ENCODE measurements around the gene DMC1.

DMC1 gene

DNA sequence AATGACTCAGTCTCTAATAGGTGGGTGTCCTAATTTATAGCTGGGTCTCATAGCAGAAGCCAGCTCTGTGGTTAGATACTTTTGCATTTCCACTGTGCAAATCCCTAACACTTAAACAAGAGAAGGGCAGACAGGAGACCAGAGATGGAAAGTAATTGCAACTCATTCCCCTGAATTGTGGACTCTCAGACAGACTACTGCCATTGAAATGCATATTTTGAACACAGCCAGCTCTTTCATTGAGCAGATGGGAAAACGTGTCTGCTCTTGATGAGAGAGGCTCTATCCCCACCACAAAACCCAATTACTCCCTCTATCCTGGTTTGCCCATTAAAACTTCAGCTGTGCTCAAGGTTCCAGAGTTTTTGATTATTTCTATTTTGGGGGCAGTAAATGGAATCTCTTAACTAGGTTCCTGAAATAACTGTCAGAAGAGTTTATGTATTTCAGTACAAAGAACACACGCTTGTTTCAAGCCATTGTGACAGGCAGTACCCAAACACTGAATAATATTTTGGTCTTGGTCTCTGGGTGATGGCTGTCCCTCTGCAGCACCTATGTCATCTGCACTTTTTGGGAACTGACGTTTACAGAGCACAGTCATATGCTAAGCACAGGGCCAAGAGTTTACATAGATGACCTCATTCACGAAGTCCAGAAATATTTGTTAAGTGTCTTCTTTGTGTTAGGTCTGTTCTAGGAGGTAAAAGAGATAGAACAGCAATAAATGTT lies 44.5 kb upstream of the DMC1 start:
- no peak overlapping the region for H3K27ac ChIP-seq (replicated peaks; ENCODE audit: low read length)
- no CpG with 5 or more reads among the region's 4 CpGs for WGBS, 2 donors (ENCODE audit: extremely low coverage in 2 of 2, insufficient read length in 2 of 2, insufficient replicate concordance in 1 of 2)

DNA sequence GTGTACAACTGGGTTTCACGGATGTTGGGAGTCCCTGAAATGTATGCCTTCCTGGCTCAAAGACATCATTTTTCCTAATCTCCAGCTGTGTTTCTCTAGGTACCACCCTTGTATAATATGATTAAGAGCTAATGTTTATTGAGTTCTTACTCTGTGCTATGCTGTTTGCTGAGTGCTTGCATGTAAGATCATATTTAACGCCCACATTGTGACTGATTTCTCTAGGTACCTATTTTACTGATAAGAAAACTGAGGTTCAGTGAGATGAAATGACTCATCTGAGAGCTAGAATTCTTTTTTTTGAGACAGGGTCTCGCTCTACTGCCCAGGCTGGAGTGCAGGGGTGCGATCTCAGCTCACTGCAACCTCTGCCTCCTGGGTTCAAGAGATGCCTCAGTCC lies 43.6 kb upstream of the DMC1 start:
- H3K18ac ChIP-seq (ENCODE audit: low read length): no peak overlapping the region
- H3K23ac ChIP-seq (ENCODE audit: low read depth, low read length, poor library complexity): no peak overlapping the region
- H3K36me3 ChIP-seq (replicated peaks in 1 of 2; ENCODE audit: control insufficient read depth in 2 of 2, insufficient read depth in 2 of 2, low read length in 2 of 2): peaks cover 22 to 50% of the 10 kb centered on the region in 2 donors

More for the DNA sequence above, 44.5 kb upstream of the DMC1 start:
- no peak overlapping the region for H3K4me3 ChIP-seq (ENCODE audit: low read length in 2 of 2)
- H2AK5ac ChIP-seq (ENCODE audit: low read depth, low read length): no peak overlapping the region
- H3K14ac ChIP-seq (ENCODE audit: low read length): no peak overlapping the region
- no peaks in the 10 kb centered on the region for H3K27me3 ChIP-seq (ENCODE audit: control insufficient read depth in 3 of 3, insufficient read depth in 3 of 3, low read depth in 1 of 3, low read length in 3 of 3)
- H3K4me1 ChIP-seq (ENCODE audit: control insufficient read depth in 2 of 2, insufficient read depth in 1 of 2, low read depth in 1 of 2, low read length in 2 of 2): peaks cover 0 to 3% of the 10 kb centered on the region in 2 donors
- H2BK12ac ChIP-seq (ENCODE audit: low read length): no peak overlapping the region
- no peak overlapping the region for H2BK5ac ChIP-seq (ENCODE audit: low read length)
- H3K9me3 ChIP-seq (replicated peaks in 1 of 2; ENCODE audit: control insufficient read depth in 2 of 2, insufficient read depth in 1 of 2, low read depth in 1 of 2, low read length in 2 of 2): peaks cover 3 to 13% of the 10 kb centered on the region in 2 donors
- H3K18ac ChIP-seq (ENCODE audit: low read length): no peak overlapping the region
- peaks cover 27 to 59% of the 10 kb centered on the region in 2 donors for H3K36me3 ChIP-seq (replicated peaks in 1 of 2; ENCODE audit: control insufficient read depth in 2 of 2, insufficient read depth in 2 of 2, low read length in 2 of 2)
- no peak overlapping the region for H4K91ac ChIP-seq (ENCODE audit: low read depth, low read length, poor library complexity)
- H3K79me1 ChIP-seq (ENCODE audit: low read depth, low read length): no peaks in the 10 kb centered on the region
- H3K4ac ChIP-seq (ENCODE audit: low read length): no peak overlapping the region
- H3K4me2 ChIP-seq (ENCODE audit: insufficient read depth, low read length, poor library complexity, severe bottlenecking): no peak overlapping the region
- no peak overlapping the region for H2AFZ ChIP-seq (ENCODE audit: low read length)
- H3K9ac ChIP-seq (ENCODE audit: low read depth, low read length, poor library complexity): no peak overlapping the region
- H3K23ac ChIP-seq (ENCODE audit: low read depth, low read length, poor library complexity): no peak overlapping the region
- no peak overlapping the region for H4K8ac ChIP-seq (ENCODE audit: low read depth, low read length)
- no peak for DNase-seq (ENCODE audit: low spot score)
- H2BK120ac ChIP-seq (ENCODE audit: low read depth, low read length): no peak overlapping the region
- no peak overlapping the region for H2BK15ac ChIP-seq (ENCODE audit: low read length)

DNA sequence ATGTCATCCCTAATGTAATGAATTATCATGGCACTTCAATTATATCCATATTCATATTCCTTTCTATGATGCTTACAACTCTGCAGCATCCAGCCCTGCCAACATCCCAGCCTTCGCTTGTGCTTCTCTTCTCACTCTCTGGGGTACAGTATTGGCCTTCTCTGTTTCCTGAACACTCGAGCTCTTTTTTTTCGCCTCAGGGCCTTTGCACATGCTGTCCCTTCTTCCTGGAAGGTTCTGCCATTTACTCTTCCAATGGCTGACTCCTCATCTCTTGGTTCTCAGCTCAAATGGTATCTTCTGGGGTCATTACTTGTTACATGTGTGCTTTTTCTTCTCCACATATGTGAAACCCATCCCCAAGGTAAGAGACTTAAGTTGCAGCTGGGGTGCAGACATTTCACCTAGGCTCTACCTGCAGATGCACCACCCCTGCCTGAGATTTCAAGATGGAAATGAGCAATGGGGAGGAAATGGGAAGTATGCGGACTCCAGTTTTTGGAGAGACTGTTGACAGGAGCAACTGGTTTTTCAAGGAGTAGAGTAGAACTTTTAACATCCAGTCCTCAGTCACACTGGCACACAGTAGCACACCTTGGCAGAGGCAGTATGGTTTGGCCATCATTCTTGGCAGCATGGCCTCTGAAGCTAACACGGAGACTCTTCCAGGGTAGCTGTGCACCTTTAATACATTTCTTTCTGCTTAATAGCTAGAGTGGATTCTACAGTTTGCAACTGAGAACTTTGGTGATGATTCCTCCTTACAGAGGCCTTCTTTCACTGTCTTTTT lies 42.4 kb upstream of the DMC1 start:
- no peak overlapping the region for H4K91ac ChIP-seq (ENCODE audit: low read depth, low read length, poor library complexity)
- H3K4ac ChIP-seq (ENCODE audit: low read length): no peak overlapping the region
- no peak overlapping the region for H2BK120ac ChIP-seq (ENCODE audit: low read depth, low read length)
- H3K4me3 ChIP-seq (ENCODE audit: low read length in 2 of 2): no peak overlapping the region
- no peak overlapping the region for H3K18ac ChIP-seq (ENCODE audit: low read length)
- no peak overlapping the region for H4K8ac ChIP-seq (ENCODE audit: low read depth, low read length)
- no peak overlapping the region for H2BK15ac ChIP-seq (ENCODE audit: low read length)
- no peak overlapping the region for H2AFZ ChIP-seq (ENCODE audit: low read length)
- H3K23ac ChIP-seq (ENCODE audit: low read depth, low read length, poor library complexity): no peak overlapping the region
- no CpG with 5 or more reads among the region's 5 CpGs for WGBS, 2 donors (ENCODE audit: extremely low coverage in 2 of 2, insufficient read length in 2 of 2, insufficient replicate concordance in 1 of 2)
- no peak overlapping the region for H3K14ac ChIP-seq (ENCODE audit: low read length)
- peaks cover 0 to 3% of the 10 kb centered on the region in 2 donors for H3K4me1 ChIP-seq (ENCODE audit: control insufficient read depth in 2 of 2, insufficient read depth in 1 of 2, low read depth in 1 of 2, low read length in 2 of 2)
- no peak overlapping the region for H3K9ac ChIP-seq (ENCODE audit: low read depth, low read length, poor library complexity)
- no peaks in the 10 kb centered on the region for H3K9me3 ChIP-seq (replicated peaks in 1 of 2; ENCODE audit: control insufficient read depth in 2 of 2, insufficient read depth in 1 of 2, low read depth in 1 of 2, low read length in 2 of 2)
- no peak overlapping the region for H3K4me2 ChIP-seq (ENCODE audit: insufficient read depth, low read length, poor library complexity, severe bottlenecking)
- no peak overlapping the region for H2BK5ac ChIP-seq (ENCODE audit: low read length)
- no peaks in the 10 kb centered on the region for H3K27me3 ChIP-seq (ENCODE audit: control insufficient read depth in 3 of 3, insufficient read depth in 3 of 3, low read depth in 1 of 3, low read length in 3 of 3)
- no peak overlapping the region for H3K27ac ChIP-seq (replicated peaks; ENCODE audit: low read length)
- no peaks in the 10 kb centered on the region for H3K79me1 ChIP-seq (ENCODE audit: low read depth, low read length)
- H2BK12ac ChIP-seq (ENCODE audit: low read length): no peak overlapping the region
- DNase-seq (ENCODE audit: low spot score): no peak
- H3K36me3 ChIP-seq (replicated peaks in 1 of 2; ENCODE audit: control insufficient read depth in 2 of 2, insufficient read depth in 2 of 2, low read length in 2 of 2): peaks cover 16 to 38% of the 10 kb centered on the region in 2 donors
- no peak overlapping the region for H2AK5ac ChIP-seq (ENCODE audit: low read depth, low read length)

More for the DNA sequence above, 43.6 kb upstream of the DMC1 start:
- Histone ChIP-seq H4K8ac (ENCODE audit: low read depth, low read length) (no peak overlapping the region), H2BK15ac (ENCODE audit: low read length) (no peak overlapping the region), H2AFZ (ENCODE audit: low read length) (no peak overlapping the region), H3K4me1 (ENCODE audit: control insufficient read depth in 2 of 2, insufficient read depth in 1 of 2, low read depth in 1 of 2, low read length in 2 of 2) (peaks cover 0 to 3% of the 10 kb centered on the region in 2 donors), H3K4me3 (ENCODE audit: low read length in 2 of 2) (no peak overlapping the region), H2BK12ac (ENCODE audit: low read length) (no peak overlapping the region), H3K9ac (ENCODE audit: low read depth, low read length, poor library complexity) (no peak overlapping the region), H2AK5ac (ENCODE audit: low read depth, low read length) (no peak overlapping the region), H3K14ac (ENCODE audit: low read length) (no peak overlapping the region), H2BK120ac (ENCODE audit: low read depth, low read length) (no peak overlapping the region), H2BK5ac (ENCODE audit: low read length) (no peak overlapping the region), H4K91ac (ENCODE audit: low read depth, low read length, poor library complexity) (no peak overlapping the region), H3K27ac (replicated peaks; ENCODE audit: low read length) (no peak overlapping the region), H3K27me3 (ENCODE audit: control insufficient read depth in 3 of 3, insufficient read depth in 3 of 3, low read depth in 1 of 3, low read length in 3 of 3) (no peaks in the 10 kb centered on the region), H3K9me3 (replicated peaks in 1 of 2; ENCODE audit: control insufficient read depth in 2 of 2, insufficient read depth in 1 of 2, low read depth in 1 of 2, low read length in 2 of 2) (peaks cover 0 to 8% of the 10 kb centered on the region in 2 donors), H3K79me1 (ENCODE audit: low read depth, low read length) (no peaks in the 10 kb centered on the region), H3K4ac (ENCODE audit: low read length) (no peak overlapping the region), H3K4me2 (ENCODE audit: insufficient read depth, low read length, poor library complexity, severe bottlenecking) (no peak overlapping the region)
- no CpG with 5 or more reads among the region's 4 CpGs for WGBS, 2 donors (ENCODE audit: extremely low coverage in 2 of 2, insufficient read length in 2 of 2, insufficient replicate concordance in 1 of 2)
- no peak for DNase-seq (ENCODE audit: low spot score)

DNA sequence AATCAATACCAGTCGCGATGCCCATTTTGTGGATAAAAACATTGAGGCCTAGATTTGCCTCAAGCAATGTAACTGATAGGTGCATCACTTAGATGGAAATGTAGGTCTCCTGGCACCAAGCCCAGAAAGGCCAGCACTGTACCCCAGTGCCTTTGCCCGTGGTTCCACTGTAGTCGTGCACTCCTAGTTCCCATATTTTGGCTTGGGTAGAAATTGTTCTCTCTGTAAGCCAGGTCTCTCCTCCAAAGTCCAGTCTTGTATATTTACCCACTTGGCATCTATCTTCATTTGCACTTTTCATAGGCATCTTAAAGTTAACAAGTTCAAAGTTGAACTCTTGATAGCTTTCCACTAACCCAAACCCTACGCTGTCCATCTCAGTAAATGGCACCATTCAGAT lies 41.6 kb upstream of the DMC1 start:
- no peak overlapping the region for H3K27ac ChIP-seq (replicated peaks; ENCODE audit: low read length)
- no peak overlapping the region for H3K18ac ChIP-seq (ENCODE audit: low read length)
- no peak overlapping the region for H3K4ac ChIP-seq (ENCODE audit: low read length)
- DNase-seq (ENCODE audit: low spot score): no peak
- H2BK120ac ChIP-seq (ENCODE audit: low read depth, low read length): no peak overlapping the region
- H2BK15ac ChIP-seq (ENCODE audit: low read length): no peak overlapping the region
- H2BK5ac ChIP-seq (ENCODE audit: low read length): no peak overlapping the region
- H3K9me3 ChIP-seq (replicated peaks in 1 of 2; ENCODE audit: control insufficient read depth in 2 of 2, insufficient read depth in 1 of 2, low read depth in 1 of 2, low read length in 2 of 2): no peaks in the 10 kb centered on the region
- no peak overlapping the region for H3K9ac ChIP-seq (ENCODE audit: low read depth, low read length, poor library complexity)
- no peak overlapping the region for H2BK12ac ChIP-seq (ENCODE audit: low read length)
- H3K27me3 ChIP-seq (ENCODE audit: control insufficient read depth in 3 of 3, insufficient read depth in 3 of 3, low read depth in 1 of 3, low read length in 3 of 3): no peaks in the 10 kb centered on the region
- no peak overlapping the region for H3K4me3 ChIP-seq (ENCODE audit: low read length in 2 of 2)
- no peak overlapping the region for H4K8ac ChIP-seq (ENCODE audit: low read depth, low read length)
- no peak overlapping the region for H2AFZ ChIP-seq (ENCODE audit: low read length)
- H3K36me3 ChIP-seq (replicated peaks in 1 of 2; ENCODE audit: control insufficient read depth in 2 of 2, insufficient read depth in 2 of 2, low read length in 2 of 2): peaks cover 12 to 32% of the 10 kb centered on the region in 2 donors
- no CpG with 5 or more reads among the region's 5 CpGs for WGBS, 2 donors (ENCODE audit: extremely low coverage in 2 of 2, insufficient read length in 2 of 2, insufficient replicate concordance in 1 of 2)
- H2AK5ac ChIP-seq (ENCODE audit: low read depth, low read length): no peak overlapping the region
- H3K79me1 ChIP-seq (ENCODE audit: low read depth, low read length): no peaks in the 10 kb centered on the region
- H3K14ac ChIP-seq (ENCODE audit: low read length): no peak overlapping the region
- H3K4me1 ChIP-seq (ENCODE audit: control insufficient read depth in 2 of 2, insufficient read depth in 1 of 2, low read depth in 1 of 2, low read length in 2 of 2): peaks cover 0 to 3% of the 10 kb centered on the region in 2 donors
- H3K4me2 ChIP-seq (ENCODE audit: insufficient read depth, low read length, poor library complexity, severe bottlenecking): no peak overlapping the region
- H4K91ac ChIP-seq (ENCODE audit: low read depth, low read length, poor library complexity): no peak overlapping the region
- no peak overlapping the region for H3K23ac ChIP-seq (ENCODE audit: low read depth, low read length, poor library complexity)
